ENCODE data around the gene SLCO3A1. TPM values are rescaled to one million over a fixed set of nuclear protein-coding genes. Genes with fewer than 3 reads are reported as not detected.

Gene SLCO3A1
- total RNA-seq, 1 experiment from 2014 or later, result 5.1 TPM

DNA sequence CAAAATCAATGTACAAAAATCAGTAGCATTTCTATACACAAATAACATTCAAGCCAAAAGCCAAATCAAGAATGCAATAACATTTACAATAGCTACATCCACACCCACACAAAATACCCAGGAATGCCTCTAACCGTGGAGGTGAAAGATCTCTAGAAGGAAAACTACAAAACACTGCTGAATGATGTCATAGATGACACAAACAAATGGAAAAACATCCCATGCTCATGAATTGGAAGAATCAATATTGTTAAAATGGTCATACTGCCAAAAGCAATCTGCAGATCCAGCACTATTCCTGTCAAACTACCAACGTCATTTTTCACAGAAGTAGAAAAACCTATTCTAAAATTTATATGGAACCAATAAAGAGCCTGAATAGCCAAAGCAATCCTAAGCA is 143.7 kb downstream of the SLCO3A1 start:
- POLR2A ChIA-PET, result no interaction called here
- Histone ChIP-seq H4K20me1 (ENCODE audit: insufficient read depth) (no peaks in the 10 kb centered on the region; the same call in 1 of the 2 replicates), H3K4me3 (replicated peaks in 1 of 2; ENCODE audit: low read depth in 1 of 2, low read length in 2 of 2) (no peak overlapping the region), H3K9me2 (ENCODE audit: insufficient read depth) (no peaks in the 10 kb centered on the region), H3K36me3 (ENCODE audit: control insufficient read depth in 1 of 2, insufficient read depth in 2 of 2, low read length in 2 of 2) (no peaks in the 10 kb centered on the region), H2AFZ (ENCODE audit: low read depth, low read length, poor library complexity, severe bottlenecking) (no peak overlapping the region), H3K4me1 (ENCODE audit: control insufficient read depth in 1 of 2, insufficient read depth in 2 of 2, low read length in 2 of 2) (no peaks in the 10 kb centered on the region), H3K27ac (ENCODE audit: low read depth, low read length) (no peak overlapping the region), H3K4me2 (ENCODE audit: low read length) (no peak overlapping the region), H3K79me2 (ENCODE audit: insufficient read depth, low read length) (no peaks in the 10 kb centered on the region), H3K9me3 (ENCODE audit: control insufficient read depth in 1 of 2, insufficient read depth in 1 of 2, low read depth in 1 of 2, low read length in 2 of 2) (no peaks in the 10 kb centered on the region), H3K27me3 (ENCODE audit: insufficient read depth, low read length) (no peaks in the 10 kb centered on the region), H3K9ac (ENCODE audit: low read length) (no peak overlapping the region)
- ATAC-seq (no peak), DNase-seq (ENCODE audit: low read depth, low spot score) (no peak)
- intact Hi-C loops (cut with micrococcal nuclease), result no loop called here
- RAD21 ChIA-PET (ENCODE audit: low non-redundant PET in 1 of 2, low total read pairs in 2 of 2, uncharacterized antibody in 2 of 2, unreplicated experiment in 2 of 2), result no interaction called here
- TF ChIP-seq SP1 (IDR thresholded peaks at IDR 0.05; ENCODE audit: low read depth) (no peak), YY1 (IDR thresholded peaks at IDR 0.05; ENCODE audit: extremely low read depth, insufficient replicate concordance, low read depth, low read length) (no peak), TCF7L2 (IDR thresholded peaks at IDR 0.05; ENCODE audit: borderline replicate concordance, extremely low read depth, insufficient read depth, insufficient read length) (no peak), JUND (IDR thresholded peaks at IDR 0.05) (no peak), SIN3A (IDR thresholded peaks at IDR 0.05; ENCODE audit: low read depth) (no peak), EGR1 (IDR thresholded peaks at IDR 0.05; ENCODE audit: low read depth) (no peak), POLR2A (IDR thresholded peaks at IDR 0.05; ENCODE audit: borderline replicate concordance, extremely low read depth, insufficient read depth, insufficient read length) (no peak), SRF (IDR thresholded peaks at IDR 0.05; ENCODE audit: low read depth) (no peak), ZFX (IDR thresholded peaks at IDR 0.05) (no peak), POLR2AphosphoS5 (IDR thresholded peaks at IDR 0.05; ENCODE audit: low read depth, low read length) (no peak), ELF1 (IDR thresholded peaks at IDR 0.05; ENCODE audit: borderline replicate concordance, low read depth) (no peak), RAD21 (IDR thresholded peaks at IDR 0.05; ENCODE audit: low read depth) (no peak), FOSL1 (IDR thresholded peaks at IDR 0.05; ENCODE audit: low read depth) (no peak)
- TF ChIP-seq, protein P1, sequence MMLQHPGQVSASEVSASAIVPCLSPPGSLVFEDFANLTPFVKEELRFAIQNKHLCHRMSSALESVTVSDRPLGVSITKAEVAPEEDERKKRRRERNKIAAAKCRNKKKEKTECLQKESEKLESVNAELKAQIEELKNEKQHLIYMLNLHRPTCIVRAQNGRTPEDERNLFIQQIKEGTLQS (IDR thresholded peaks at IDR 0.05), result no peak
- TF ChIP-seq, protein P2, sequence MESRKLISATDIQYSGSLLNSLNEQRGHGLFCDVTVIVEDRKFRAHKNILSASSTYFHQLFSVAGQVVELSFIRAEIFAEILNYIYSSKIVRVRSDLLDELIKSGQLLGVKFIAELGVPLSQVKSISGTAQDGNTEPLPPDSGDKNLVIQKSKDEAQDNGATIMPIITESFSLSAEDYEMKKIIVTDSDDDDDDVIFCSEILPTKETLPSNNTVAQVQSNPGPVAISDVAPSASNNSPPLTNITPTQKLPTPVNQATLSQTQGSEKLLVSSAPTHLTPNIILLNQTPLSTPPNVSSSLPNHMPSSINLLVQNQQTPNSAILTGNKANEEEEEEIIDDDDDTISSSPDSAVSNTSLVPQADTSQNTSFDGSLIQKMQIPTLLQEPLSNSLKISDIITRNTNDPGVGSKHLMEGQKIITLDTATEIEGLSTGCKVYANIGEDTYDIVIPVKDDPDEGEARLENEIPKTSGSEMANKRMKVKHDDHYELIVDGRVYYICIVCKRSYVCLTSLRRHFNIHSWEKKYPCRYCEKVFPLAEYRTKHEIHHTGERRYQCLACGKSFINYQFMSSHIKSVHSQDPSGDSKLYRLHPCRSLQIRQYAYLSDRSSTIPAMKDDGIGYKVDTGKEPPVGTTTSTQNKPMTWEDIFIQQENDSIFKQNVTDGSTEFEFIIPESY (IDR thresholded peaks at IDR 0.05; ENCODE audit: extremely low read depth, insufficient replicate concordance, low read length), result no peak
- TF ChIP-seq, protein P3, sequence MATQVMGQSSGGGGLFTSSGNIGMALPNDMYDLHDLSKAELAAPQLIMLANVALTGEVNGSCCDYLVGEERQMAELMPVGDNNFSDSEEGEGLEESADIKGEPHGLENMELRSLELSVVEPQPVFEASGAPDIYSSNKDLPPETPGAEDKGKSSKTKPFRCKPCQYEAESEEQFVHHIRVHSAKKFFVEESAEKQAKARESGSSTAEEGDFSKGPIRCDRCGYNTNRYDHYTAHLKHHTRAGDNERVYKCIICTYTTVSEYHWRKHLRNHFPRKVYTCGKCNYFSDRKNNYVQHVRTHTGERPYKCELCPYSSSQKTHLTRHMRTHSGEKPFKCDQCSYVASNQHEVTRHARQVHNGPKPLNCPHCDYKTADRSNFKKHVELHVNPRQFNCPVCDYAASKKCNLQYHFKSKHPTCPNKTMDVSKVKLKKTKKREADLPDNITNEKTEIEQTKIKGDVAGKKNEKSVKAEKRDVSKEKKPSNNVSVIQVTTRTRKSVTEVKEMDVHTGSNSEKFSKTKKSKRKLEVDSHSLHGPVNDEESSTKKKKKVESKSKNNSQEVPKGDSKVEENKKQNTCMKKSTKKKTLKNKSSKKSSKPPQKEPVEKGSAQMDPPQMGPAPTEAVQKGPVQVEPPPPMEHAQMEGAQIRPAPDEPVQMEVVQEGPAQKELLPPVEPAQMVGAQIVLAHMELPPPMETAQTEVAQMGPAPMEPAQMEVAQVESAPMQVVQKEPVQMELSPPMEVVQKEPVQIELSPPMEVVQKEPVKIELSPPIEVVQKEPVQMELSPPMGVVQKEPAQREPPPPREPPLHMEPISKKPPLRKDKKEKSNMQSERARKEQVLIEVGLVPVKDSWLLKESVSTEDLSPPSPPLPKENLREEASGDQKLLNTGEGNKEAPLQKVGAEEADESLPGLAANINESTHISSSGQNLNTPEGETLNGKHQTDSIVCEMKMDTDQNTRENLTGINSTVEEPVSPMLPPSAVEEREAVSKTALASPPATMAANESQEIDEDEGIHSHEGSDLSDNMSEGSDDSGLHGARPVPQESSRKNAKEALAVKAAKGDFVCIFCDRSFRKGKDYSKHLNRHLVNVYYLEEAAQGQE (IDR thresholded peaks at IDR 0.05; ENCODE audit: low read depth), result no peak
- CTCF ChIA-PET, result no interaction called here
- BruUV-seq (replicated peaks), result no TSS peak

Data from HCT116 (cell line).